ENCODE results near the gene DNAAF5. TPM values are rescaled to one million over a fixed set of nuclear protein-coding genes. Genes with fewer than 3 reads are reported as not detected.
"Not testable (repeated sequence)": the region's sequence is repeated elsewhere in the genome, so short reads cannot be mapped to it uniquely, and the experiment has no call there.

DNAAF5 gene
- total RNA-seq, 1 donor from 2014 or later: 59.7 TPM

DNA sequence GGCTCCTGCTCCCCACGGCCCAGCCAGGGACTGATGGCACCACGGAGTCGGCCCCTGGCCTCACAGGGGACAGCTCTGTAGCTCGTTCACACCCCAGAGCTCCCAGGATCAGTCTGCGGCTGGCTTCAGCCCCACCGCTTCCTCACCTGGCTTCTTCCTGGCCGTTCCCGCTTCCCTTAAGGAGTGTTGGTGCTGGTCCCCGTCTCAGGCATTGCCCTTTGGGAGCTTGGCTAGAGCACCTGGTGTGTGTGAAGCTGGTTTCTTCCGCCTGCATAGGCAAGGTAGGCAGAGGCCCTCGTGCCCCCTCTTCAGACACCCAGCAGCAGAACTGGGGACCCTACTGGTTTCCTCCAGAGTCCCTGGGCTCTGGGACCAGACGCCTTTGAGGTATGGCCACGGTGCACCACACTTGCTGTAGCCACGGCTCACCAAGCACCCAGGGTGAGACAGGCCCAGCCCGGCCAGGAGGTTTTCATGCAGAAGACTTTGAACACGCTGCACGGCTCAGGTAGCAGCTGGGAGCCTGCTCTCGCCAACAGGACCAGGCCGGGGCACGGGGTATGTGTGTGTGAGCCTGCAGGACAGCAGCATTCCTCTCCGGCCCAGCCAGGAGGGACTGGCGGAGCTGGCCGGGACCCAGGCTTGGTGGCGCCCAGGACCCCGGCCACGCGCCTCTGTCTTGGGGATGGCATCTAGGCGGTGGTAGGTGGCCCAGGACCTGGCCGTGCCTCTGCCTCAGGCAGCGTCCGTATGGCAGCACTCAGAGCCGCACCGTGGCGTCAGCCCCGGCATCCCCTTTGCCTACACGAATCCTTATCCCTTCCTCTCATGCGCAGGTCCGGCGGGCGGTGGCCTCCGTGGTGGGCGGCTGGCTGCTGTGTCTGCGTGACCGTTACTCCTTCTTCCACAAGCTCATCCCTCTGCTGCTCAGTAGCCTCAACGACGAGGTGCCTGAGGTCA is 13.8 kb downstream of the DNAAF5 start:
- H3K4me3 ChIP-seq (ENCODE audit: low read depth, low read length): no peak overlapping the region
- H3K27me3 ChIP-seq (ENCODE audit: control insufficient read depth, insufficient read depth, low read length): no peaks in the 10 kb centered on the region
- H3K36me3 ChIP-seq (ENCODE audit: control insufficient read depth, insufficient read depth, low read length): peaks cover 3% of the 10 kb centered on the region
- TF ChIP-seq, protein P1, sequence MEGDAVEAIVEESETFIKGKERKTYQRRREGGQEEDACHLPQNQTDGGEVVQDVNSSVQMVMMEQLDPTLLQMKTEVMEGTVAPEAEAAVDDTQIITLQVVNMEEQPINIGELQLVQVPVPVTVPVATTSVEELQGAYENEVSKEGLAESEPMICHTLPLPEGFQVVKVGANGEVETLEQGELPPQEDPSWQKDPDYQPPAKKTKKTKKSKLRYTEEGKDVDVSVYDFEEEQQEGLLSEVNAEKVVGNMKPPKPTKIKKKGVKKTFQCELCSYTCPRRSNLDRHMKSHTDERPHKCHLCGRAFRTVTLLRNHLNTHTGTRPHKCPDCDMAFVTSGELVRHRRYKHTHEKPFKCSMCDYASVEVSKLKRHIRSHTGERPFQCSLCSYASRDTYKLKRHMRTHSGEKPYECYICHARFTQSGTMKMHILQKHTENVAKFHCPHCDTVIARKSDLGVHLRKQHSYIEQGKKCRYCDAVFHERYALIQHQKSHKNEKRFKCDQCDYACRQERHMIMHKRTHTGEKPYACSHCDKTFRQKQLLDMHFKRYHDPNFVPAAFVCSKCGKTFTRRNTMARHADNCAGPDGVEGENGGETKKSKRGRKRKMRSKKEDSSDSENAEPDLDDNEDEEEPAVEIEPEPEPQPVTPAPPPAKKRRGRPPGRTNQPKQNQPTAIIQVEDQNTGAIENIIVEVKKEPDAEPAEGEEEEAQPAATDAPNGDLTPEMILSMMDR (IDR thresholded peaks at IDR 0.05; ENCODE audit: insufficient read depth, low read length, poor library complexity, severe bottlenecking): no peak
- no peak for DNase-seq (ENCODE audit: low read depth)

DNA sequence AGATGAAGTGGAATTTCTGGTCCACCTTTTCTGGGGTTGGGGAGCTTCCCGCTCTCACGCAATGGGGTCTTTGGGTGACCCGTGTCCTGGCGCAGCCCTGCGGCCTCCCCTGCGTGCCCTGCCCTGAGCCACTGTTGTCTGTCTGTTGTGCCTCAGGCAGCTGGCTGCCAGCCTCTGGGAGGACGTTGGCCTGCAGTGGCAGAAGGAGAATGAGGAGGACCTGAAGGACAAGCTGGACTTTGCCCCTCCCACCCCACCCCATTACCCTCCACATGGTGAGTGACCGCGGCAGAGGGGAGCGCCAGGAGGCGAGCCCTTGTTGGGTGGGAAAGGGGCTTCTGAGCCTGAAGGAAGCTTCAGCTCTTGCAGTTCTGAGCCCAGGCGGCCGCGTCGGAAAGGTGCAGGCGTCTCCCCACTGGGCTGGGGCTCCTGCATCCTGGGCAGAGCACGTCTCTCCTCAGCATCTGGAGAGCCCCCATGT is 14.7 kb downstream of the DNAAF5 start:
- TF ChIP-seq, protein P1 (IDR thresholded peaks at IDR 0.05; ENCODE audit: insufficient read depth, low read length, poor library complexity, severe bottlenecking): no peak
- H3K27me3 ChIP-seq (ENCODE audit: control insufficient read depth, insufficient read depth, low read length): no peaks in the 10 kb centered on the region
- H3K4me3 ChIP-seq (ENCODE audit: low read depth, low read length): no peak overlapping the region
- H3K36me3 ChIP-seq (ENCODE audit: control insufficient read depth, insufficient read depth, low read length): peaks cover 3% of the 10 kb centered on the region
- no peak for DNase-seq (ENCODE audit: low read depth)

DNA sequence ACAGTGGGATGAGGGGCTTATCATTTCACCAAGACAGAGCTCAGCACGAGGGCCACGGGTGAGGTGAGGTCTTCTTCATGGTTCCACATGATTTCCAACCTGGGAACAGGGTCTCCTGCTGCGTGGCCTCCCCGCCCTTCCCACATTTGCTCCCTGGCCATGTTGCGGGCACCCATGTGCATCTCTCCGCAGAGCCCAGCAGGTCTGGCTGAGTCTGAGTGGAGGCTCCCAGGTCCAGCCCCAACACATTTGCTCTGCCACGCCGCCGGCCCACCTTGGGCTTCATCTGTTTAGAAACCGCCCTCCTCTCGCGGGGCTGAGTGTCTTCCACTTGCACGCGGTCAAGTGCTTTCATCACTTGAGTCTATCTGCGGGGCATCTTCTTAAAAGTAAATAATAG is 15.4 kb downstream of the DNAAF5 start:
- peaks cover 3% of the 10 kb centered on the region for H3K36me3 ChIP-seq (ENCODE audit: control insufficient read depth, insufficient read depth, low read length)
- H3K27me3 ChIP-seq (ENCODE audit: control insufficient read depth, insufficient read depth, low read length): no peaks in the 10 kb centered on the region
- H3K4me3 ChIP-seq (ENCODE audit: low read depth, low read length): no peak overlapping the region
- TF ChIP-seq, protein P1 (IDR thresholded peaks at IDR 0.05; ENCODE audit: insufficient read depth, low read length, poor library complexity, severe bottlenecking): no peak
- no peak for DNase-seq (ENCODE audit: low read depth)

DNA sequence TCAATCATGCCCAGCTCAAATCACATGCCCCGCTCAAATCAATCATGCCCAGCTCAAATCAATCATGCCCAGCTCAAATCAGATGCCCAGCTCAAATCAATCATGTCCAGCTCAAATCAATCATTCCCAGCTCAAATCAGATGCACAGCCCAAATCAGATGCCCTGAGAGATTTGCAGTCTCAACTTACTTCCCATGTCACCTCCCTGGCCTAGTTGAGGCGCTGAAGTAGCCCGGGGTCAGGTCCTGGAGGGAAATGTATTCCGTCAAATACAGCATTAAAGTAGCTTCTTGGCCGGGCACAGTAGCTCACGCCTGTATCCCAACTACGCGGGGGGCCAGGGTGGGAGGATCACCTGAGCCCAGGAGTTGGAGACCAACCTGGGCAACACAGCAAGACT is 16.3 kb downstream of the DNAAF5 start:
- TF ChIP-seq, protein P1 (IDR thresholded peaks at IDR 0.05; ENCODE audit: insufficient read depth, low read length, poor library complexity, severe bottlenecking): no peak
- Histone ChIP-seq H3K27me3 (ENCODE audit: control insufficient read depth, insufficient read depth, low read length) (no peaks in the 10 kb centered on the region), H3K36me3 (ENCODE audit: control insufficient read depth, insufficient read depth, low read length) (peaks cover 3% of the 10 kb centered on the region), H3K4me3 (ENCODE audit: low read depth, low read length) (no peak overlapping the region)
- no peak for DNase-seq (ENCODE audit: low read depth)

DNA sequence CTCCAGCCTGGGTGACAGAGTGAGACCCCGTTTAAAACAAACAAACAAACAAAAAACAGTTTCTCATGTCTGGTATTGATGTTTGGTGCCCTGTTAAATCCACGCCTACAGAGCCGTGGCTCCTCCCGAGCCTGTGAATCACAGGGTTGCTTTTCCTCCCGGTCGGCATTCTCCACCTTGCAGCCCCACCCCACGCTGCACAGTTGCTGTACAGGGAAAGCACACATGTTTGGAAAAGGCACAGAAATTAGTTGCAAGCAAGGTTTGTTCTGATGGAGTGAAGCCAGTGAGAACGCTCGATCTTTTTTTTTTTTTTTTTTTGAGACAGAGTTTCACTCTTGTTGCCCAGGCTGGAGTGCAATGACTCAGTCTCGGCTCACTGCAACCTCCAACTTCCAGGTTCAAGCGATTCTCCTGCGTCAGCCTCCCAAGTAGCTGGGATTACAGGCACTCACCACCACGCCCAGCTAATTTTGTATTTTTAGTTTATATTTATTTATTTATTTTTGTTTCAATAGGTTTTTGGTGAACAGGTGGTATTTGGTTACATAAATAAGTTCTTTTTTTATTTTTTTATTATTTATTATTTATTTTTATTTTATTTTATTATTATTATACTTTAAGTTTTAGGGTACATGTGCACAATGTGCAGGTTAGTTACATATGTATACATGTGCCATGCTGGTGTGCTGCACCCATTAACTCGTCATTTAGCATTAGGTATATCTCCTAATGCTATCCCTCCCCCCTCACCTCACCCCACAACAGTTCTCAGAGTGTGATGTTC is 17.0 kb downstream of the DNAAF5 start:
- not testable (repeated sequence) for DNase-seq (ENCODE audit: low read depth); H3K4me3 ChIP-seq (ENCODE audit: low read depth, low read length); H3K36me3 ChIP-seq (ENCODE audit: control insufficient read depth, insufficient read depth, low read length); H3K27me3 ChIP-seq (ENCODE audit: control insufficient read depth, insufficient read depth, low read length)

DNA sequence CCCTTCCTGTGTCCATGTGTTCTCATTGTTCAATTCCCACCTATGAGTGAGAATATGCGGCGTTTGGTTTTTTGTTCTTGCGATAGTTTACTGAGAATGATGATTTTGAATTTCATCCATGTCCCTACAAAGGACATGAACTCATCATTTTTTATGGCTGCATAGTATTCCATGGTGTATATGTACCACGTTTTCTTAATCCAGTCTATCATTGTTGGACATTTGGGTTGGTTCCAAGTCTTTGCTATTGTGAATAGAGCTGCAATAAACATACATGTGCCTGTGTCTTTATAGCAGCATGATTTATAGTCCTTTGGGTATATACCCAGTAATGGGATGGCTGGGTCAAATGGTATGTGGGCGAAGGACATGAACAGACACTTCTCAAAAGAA is 17.6 kb downstream of the DNAAF5 start:
- H3K27me3 ChIP-seq (ENCODE audit: control insufficient read depth, insufficient read depth, low read length); H3K36me3 ChIP-seq (ENCODE audit: control insufficient read depth, insufficient read depth, low read length); DNase-seq (ENCODE audit: low read depth); H3K4me3 ChIP-seq (ENCODE audit: low read depth, low read length): not testable (repeated sequence)
